Endothelial cell of umbilical vein (primary cell): ENCODE results near the gene NUDCD3. TPM values are rescaled to one million over a fixed set of nuclear protein-coding genes. Genes with fewer than 3 reads are reported as not detected.
"Not testable (repeated sequence)": the region's sequence is repeated elsewhere in the genome, so short reads cannot be mapped to it uniquely, and the experiment has no call there.

Experiments
- BruUV-seq: library from RNA; stranded (reverse); fragments of 400-500 nt; replicated peaks from 2 replicates; lab custom pipeline; 2021; lab: Mats Ljungman, UMichigan
- CTCF ChIA-PET: fragments of 300-600, 350-600 bp; sonication (Branson Sonifier 250); formaldehyde crosslinking; loops from one replicate; lab custom pipeline; 2021; ENCODE audit warnings: antibody characterized with exemption, inconsistent platforms; lab: Charles Lee
- POLR2A ChIA-PET: fragments of 300-600, 350-600 bp; sonication (Branson Sonifier 250); formaldehyde crosslinking; loops from one replicate; lab custom pipeline; 2021; ENCODE audit warnings: antibody characterized with exemption, inconsistent platforms; lab: Charles Lee
- DNase-seq: peaks from one replicate; pipeline ENCODE4 v3.0.0-alpha.2; 2011; ENCODE audit warnings: low read depth, low spot score
- FAIRE-seq: peaks from 2 replicates; lab custom pipeline; 2011; peaks lifted over from hg19 to GRCh38; lab: Jason Lieb, UNC
- H2AFZ ChIP-seq: 2 replicates; pipeline ENCODE4 v1.6.0; 2012; ENCODE audit warnings: low read depth, low read length, control low read depth, inconsistent platforms
- H3K27ac ChIP-seq: 2 replicates; pipeline ENCODE4 v1.5.1; 2011; ENCODE audit warnings: low read depth, mild to moderate bottlenecking, control low read depth, low read length, moderate library complexity; ENCODE audit not compliant: insufficient read depth
- H3K27me3 ChIP-seq, 2 experiments: 2 replicates each; pipeline versions ENCODE4 v1.6.0 to v1.6.1; 2011; ENCODE audit warnings: low read length in 2 of 2, mixed read lengths in 1 of 2; ENCODE audit not compliant: control insufficient read depth in 2 of 2, insufficient read depth in 2 of 2
- H3K36me3 ChIP-seq, 2 experiments: 2 replicates in 1 of 2; 3 replicates in 1 of 2; pipeline ENCODE4 v1.5.1; 2011; ENCODE audit warnings: low read length in 2 of 2, mild to moderate bottlenecking in 1 of 2, moderate library complexity in 1 of 2; ENCODE audit not compliant: control insufficient read depth in 2 of 2, insufficient read depth in 2 of 2; ENCODE audit errors: extremely low read depth in 1 of 2
- H3K4me1 ChIP-seq: 3 replicates; pipeline ENCODE4 v1.5.1; 2011; ENCODE audit warnings: mild to moderate bottlenecking, low read length; ENCODE audit not compliant: control insufficient read depth, insufficient read depth; ENCODE audit errors: extremely low read depth
- H3K4me2 ChIP-seq: 2 replicates; pipeline ENCODE4 v1.6.1; 2011; ENCODE audit warnings: low read length, control low read depth, mixed read lengths; ENCODE audit not compliant: insufficient read depth
- H3K4me3 ChIP-seq, 3 experiments: fragments of 200-600 bp in 1 of 3; sonication (generic), shearing (Covaris generic) in 1 of 3; replicated peaks in 1 of 3; 2 replicates each; pipeline ENCODE4 v1.5.1; 2011 to 2016; ENCODE audit warnings: control low read depth in 3 of 3, low read length in 3 of 3, mild to moderate bottlenecking in 2 of 3, inconsistent platforms in 1 of 3, low read depth in 1 of 3, moderate library complexity in 1 of 3; ENCODE audit not compliant: insufficient read depth in 1 of 3
- H3K79me2 ChIP-seq: 2 replicates; pipeline ENCODE4 v1.6.0; 2012; ENCODE audit warnings: low read length, inconsistent platforms; ENCODE audit not compliant: control insufficient read depth, insufficient read depth
- H3K9ac ChIP-seq: replicated peaks from 2 replicates; pipeline ENCODE3; 2011; ENCODE audit warnings: low read length, control low read depth; ENCODE audit not compliant: insufficient read depth; ENCODE audit errors: extremely low read depth
- H3K9me1 ChIP-seq: replicated peaks from 3 replicates; pipeline ENCODE4 v1.6.0; 2011; ENCODE audit warnings: mild to moderate bottlenecking, low read length; ENCODE audit not compliant: control insufficient read depth, insufficient read depth; ENCODE audit errors: extremely low read depth
- H3K9me3 ChIP-seq: replicated peaks from 2 replicates; pipeline ENCODE4 v1.5.1; 2012; ENCODE audit warnings: low read length, inconsistent platforms; ENCODE audit not compliant: control insufficient read depth, insufficient read depth
- H4K20me1 ChIP-seq: replicated peaks from 2 replicates; pipeline ENCODE3; 2011; ENCODE audit warnings: mild to moderate bottlenecking, low read length; ENCODE audit not compliant: control insufficient read depth, insufficient read depth; ENCODE audit errors: extremely low read depth
- CTCF ChIP-seq, 2 donors: IDR thresholded peaks; 1 replicate in 1 of 2; 2 replicates in 1 of 2; pipeline ENCODE4 v1.5.1; 2011; ENCODE audit warnings: low read length in 2 of 2, mild to moderate bottlenecking in 2 of 2, moderate library complexity in 2 of 2, control low read depth in 1 of 2, inconsistent platforms in 1 of 2, low read depth in 1 of 2; ENCODE audit not compliant: insufficient read depth in 1 of 2; ENCODE audit errors: extremely low read depth in 1 of 2
- EZH2 ChIP-seq: IDR thresholded peaks from 2 replicates; pipeline ENCODE4 v1.6.1; 2012; ENCODE audit warnings: borderline replicate concordance, low read depth, mild to moderate bottlenecking, moderate library complexity, low read length, inconsistent platforms; ENCODE audit not compliant: severe bottlenecking
- FOS ChIP-seq: IDR thresholded peaks from 2 replicates; pipeline ENCODE4 v1.6.1; 2011; ENCODE audit warnings: mild to moderate bottlenecking, low read length, moderate library complexity, borderline replicate concordance; ENCODE audit not compliant: insufficient read depth
- GATA2 ChIP-seq: IDR thresholded peaks from 2 replicates; pipeline ENCODE4 v1.7.0; 2011; ENCODE audit warnings: low read depth, mild to moderate bottlenecking, moderate library complexity, mixed read lengths, low read length; ENCODE audit not compliant: insufficient read length, insufficient read depth
- JUN ChIP-seq: IDR thresholded peaks from 2 replicates; pipeline ENCODE4 v1.6.1; 2011; ENCODE audit warnings: borderline replicate concordance, low read depth; ENCODE audit not compliant: insufficient read length, insufficient read depth
- MYC ChIP-seq: IDR thresholded peaks from one replicate; pipeline ENCODE4 v1.6.1; 2011; ENCODE audit warnings: mild to moderate bottlenecking, low read depth, low read length
- POLR2A ChIP-seq: IDR thresholded peaks from 2 replicates; pipeline ENCODE4 v1.6.1; 2012; ENCODE audit warnings: low read depth, mild to moderate bottlenecking, control low read depth, low read length
- POLR2AphosphoS5 ChIP-seq: IDR thresholded peaks from 2 replicates; pipeline ENCODE4 v1.6.1; 2012; ENCODE audit warnings: low read depth, mild to moderate bottlenecking, control low read depth, low read length, moderate library complexity; ENCODE audit not compliant: insufficient read depth
- dilution Hi-C: fragments of 300-500 bp; cut with MboI; formaldehyde crosslinking; loops from one replicate; pipeline ENCODE4 v1.15.0; 2019; ENCODE audit warnings: low sequenced_read_pairs; ENCODE audit not compliant: extremely low pct_ligation_motif_present
- intact Hi-C: fragments of 100-400 bp; cut with micrococcal nuclease; formaldehyde crosslinking; loops from one replicate; pipeline ENCODE4 v1.10.0; 2022
- polyA plus RNA-seq, 4 experiments: library from polyadenylated mRNA; depleted of rRNA in 3 of 4; stranded (reverse) in 3 of 4; unstranded in 1 of 4; fragments of >200 nt; gene quantifications; 2 replicates each; pipeline versions ENCODE4 v1.2.1 to v1.2.3, GENCODE V29; 2011 to 2012; ENCODE audit warnings: missing spikeins in 1 of 4
- total RNA-seq: library from RNA; stranded (reverse); gene quantifications from 2 replicates; pipeline ENCODE4 v1.2.3, GENCODE V29; 2021
- TF ChIP-seq, protein P1 (sequence below): IDR thresholded peaks from 2 replicates; pipeline ENCODE4 v1.6.1; 2011; ENCODE audit not compliant: insufficient read depth, insufficient read length

Gene NUDCD3
- total and polyA plus RNA-seq, 2 donors (not counting 3 experiments of a cell fraction or from before 2014, with no cell fraction given) = 50.6 to 137 TPM

DNA sequence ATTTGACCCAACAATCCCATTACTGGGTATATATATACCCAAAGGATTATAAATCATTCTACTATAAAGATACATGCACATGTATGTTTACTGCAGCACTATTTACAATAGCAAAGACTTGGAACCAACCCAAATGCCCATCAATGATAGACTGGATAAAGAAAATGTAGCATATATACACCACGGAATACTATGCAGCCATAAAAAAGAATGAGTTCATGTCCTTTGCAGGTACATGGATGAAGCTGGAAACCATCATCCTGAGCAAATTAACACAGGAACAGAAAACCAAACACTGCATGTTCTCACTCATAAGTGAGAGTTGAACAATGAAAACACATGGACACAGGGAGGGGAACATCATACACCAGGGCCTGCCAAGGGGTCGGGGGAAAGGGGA, 65.7 kb downstream of the NUDCD3 start:
- not testable (repeated sequence) for DNase-seq

DNA sequence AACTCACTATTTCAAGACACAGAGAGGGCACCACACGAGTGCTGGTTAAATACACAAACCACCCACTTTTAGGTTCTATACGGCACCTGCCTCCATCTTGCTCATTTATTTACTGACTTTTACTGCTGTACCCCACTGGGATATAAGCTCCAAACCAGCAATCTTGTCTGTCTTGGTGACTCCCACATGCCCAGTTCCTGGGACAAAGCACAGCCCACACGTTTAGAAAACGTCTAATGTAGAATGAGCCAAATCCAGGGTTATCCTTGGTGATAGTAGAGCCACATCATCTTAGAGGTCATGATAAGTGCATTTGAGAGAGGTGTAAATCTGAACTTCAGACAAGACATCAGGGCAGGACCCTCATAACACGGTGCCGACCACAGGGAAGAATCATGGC, 73.5 kb downstream of the NUDCD3 start:
- Histone ChIP-seq H3K9me1 (no peaks in the 10 kb centered on the region), H3K79me2 (peaks cover 12% of the 10 kb centered on the region), H3K9me3 (no peaks in the 10 kb centered on the region), H3K4me1 (no peaks in the 10 kb centered on the region), H3K4me2 (no peak overlapping the region), H3K9ac (no peak overlapping the region), H4K20me1 (no peaks in the 10 kb centered on the region), H3K4me3 (no peak overlapping the region), H3K27me3 (no peaks in the 10 kb centered on the region), H2AFZ (no peak overlapping the region), H3K27ac (no peak overlapping the region), H3K36me3 (peaks cover 0 to 3% of the 10 kb centered on the region in 2 experiments)
- ChIA-PET POLR2A (no interaction called here), CTCF (interaction anchor here (0.5 kb wide), 1 partner anchor 52 kb away, joined by 3 read pairs; no protein-coding TSS in a partner anchor)
- dilution Hi-C loops (no loop called here), intact Hi-C loops (no loop called here)
- no peak for DNase-seq
- TF ChIP-seq CTCF (IDR thresholded peaks at IDR 0.05; ENCODE audit: extremely low read depth in 1 of 2, insufficient read depth in 1 of 2, low read depth in 1 of 2, low read length in 2 of 2) = no peak
- TF ChIP-seq JUN = no peak
- no peak for TF ChIP-seq GATA2
- no peak for TF ChIP-seq EZH2
- TF ChIP-seq POLR2A = no peak
- TF ChIP-seq POLR2AphosphoS5 = no peak
- no peak for TF ChIP-seq FOS
- TF ChIP-seq, protein P1, sequence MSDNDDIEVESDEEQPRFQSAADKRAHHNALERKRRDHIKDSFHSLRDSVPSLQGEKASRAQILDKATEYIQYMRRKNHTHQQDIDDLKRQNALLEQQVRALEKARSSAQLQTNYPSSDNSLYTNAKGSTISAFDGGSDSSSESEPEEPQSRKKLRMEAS = no peak
- no peak for TF ChIP-seq MYC
- FAIRE-seq = no peak
- no TSS peak for BruUV-seq

More for the DNA sequence above, 65.7 kb downstream of the NUDCD3 start:
- H3K4me1 ChIP-seq, H3K27ac ChIP-seq, H3K27me3 ChIP-seq, H3K9me3 ChIP-seq, CTCF ChIA-PET, FAIRE-seq, dilution Hi-C loops, H3K9ac ChIP-seq, intact Hi-C loops, POLR2A ChIA-PET, H3K4me2 ChIP-seq, H4K20me1 ChIP-seq, BruUV-seq, H3K4me3 ChIP-seq, H3K9me1 ChIP-seq, H2AFZ ChIP-seq: not testable (repeated sequence)
- Histone ChIP-seq H3K79me2 (peaks cover 16% of the 10 kb centered on the region), H3K36me3 (peaks cover 2 to 11% of the 10 kb centered on the region in 2 experiments)
